GM18511 (cell line): ENCODE measurements around the gene STMP1.
"Not testable (repeated sequence)": the region's sequence is repeated elsewhere in the genome, so short reads cannot be mapped to it uniquely, and the experiment has no call there.

Experiments
- ATAC-seq: cut with Tn5 transposase; IDR thresholded peaks from one replicate; pipeline ENCODE4 v1.9.1; 2021; ENCODE audit warnings: mild to moderate bottlenecking, moderate library complexity; ENCODE audit not compliant: unreplicated experiment

The STMP1 gene

GRCh38 chr7:135662373-135663114 lies at the start of gene STMP1:
TSS of gene STMP1 (plus strand) at chr7:135662514.
- peak; percentile 93 for ATAC-seq

- no peak for ATAC-seq
These were observed 46.2 kb upstream of the STMP1 start for GRCh38 chr7:135616136-135616535.

- ATAC-seq, result no peak
These were observed 44.5 kb upstream of the STMP1 start for GRCh38 chr7:135617781-135618180.

DNA sequence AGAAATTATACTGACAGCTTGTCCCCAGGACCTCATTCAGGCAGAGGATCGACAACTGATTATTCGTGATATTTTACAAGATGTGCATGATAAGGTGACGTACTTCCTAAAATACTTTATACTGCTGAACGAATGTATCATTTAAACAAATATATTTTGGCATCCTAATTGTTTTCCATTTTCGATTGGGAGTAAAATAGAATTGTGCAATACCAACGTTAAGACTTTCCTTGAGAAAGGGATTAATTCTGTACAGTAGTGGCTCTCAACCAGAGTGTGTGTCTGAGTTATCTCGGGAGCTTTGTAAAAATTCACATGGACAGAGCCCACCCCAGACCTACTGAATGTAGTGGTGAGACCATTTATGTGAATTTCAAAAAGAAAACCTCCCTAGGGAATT lies 43.8 kb upstream of the STMP1 start:
- ATAC-seq, result no peak

DNA sequence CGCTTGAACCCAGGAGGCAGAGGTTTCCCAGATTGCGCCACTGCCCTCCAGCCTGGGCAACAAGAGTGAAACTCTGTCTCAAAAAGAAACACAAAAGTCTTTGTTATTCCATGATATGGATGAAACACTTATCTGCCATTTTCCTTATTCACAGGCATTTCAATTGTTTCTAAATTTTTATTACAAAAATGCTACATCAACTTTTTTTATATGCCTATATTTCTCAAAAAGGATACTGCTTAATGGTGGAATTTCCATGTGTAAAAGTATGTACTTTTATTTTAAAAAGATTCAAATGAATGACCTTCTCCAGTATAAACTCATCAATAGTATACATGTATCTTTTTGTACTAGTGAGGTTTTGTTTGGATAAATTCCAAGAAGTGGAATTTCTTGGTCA lies 41.9 kb upstream of the STMP1 start:
- ATAC-seq, result no peak

DNA sequence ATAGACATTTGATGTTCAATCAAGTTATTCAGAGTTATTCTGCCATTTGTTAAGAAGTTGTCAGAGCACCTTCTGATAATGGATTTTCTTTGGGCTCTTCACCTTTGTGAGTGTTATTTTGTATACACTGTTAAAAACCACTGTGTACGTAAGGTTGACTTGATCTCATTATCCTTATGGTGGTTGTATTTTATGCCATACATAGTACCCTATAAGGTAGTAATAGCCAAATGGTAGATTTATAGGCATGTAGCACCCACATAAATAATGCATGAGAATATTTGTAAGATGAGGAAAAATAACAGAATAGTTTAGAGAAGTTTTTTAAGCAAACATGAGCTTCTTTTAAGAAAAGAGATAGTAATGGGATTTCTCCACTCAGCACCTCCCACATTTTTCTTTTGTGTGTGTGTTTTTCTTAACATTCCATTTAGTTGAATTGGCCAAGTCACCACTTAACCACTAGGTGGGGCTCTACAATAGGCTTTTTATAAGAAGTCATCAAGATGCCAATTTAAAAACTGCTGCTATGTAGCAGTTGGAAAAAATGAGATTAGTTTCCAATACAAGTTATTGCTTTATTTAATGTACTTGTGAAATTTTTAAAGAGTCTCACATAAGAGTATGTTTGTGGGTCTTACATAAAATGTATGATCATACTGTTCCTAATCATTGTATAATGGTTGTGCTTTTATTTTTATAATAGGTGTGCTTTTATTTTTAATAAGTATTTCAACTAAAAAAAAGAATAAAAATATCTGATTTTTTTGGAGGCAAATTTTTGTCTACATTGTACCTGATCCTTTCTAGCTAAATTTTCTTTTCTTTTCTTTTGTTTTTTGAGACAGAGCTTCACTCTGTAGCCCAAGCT lies 41.1 kb upstream of the STMP1 start:
- ATAC-seq, result no peak

DNA sequence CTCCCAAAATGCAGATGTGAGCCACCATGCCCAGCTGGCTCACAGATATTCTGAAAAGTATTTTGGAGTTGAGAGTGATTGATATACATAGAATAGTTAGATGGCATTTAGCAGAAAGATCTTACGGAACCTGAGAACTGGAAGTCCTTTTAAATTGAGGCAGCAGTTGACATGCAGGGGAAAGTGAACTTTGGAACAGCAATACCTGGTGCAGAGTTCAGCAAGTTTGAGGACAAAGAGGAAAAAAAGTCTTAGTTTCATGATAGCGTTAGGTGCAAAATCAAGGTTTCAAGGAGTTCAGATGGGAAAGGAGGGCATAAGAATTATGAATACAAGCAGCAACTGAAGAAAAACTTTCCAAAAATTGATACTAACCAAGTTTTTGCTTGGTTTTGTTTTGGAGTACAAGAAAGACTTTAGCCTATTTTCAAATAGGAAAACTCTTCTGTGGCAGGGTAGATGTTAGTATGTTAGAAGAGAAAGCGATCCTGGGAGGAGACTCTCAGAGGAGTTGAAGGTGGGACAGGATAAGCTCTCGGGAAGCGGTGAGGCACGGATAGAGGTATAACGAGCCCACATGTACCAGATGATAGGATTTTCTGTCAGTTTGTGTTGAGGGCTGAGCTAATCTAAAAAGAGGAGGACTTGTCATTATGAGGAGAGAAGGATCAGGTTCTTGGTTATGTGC lies 28.0 kb upstream of the STMP1 start:
- ATAC-seq, result no peak

DNA sequence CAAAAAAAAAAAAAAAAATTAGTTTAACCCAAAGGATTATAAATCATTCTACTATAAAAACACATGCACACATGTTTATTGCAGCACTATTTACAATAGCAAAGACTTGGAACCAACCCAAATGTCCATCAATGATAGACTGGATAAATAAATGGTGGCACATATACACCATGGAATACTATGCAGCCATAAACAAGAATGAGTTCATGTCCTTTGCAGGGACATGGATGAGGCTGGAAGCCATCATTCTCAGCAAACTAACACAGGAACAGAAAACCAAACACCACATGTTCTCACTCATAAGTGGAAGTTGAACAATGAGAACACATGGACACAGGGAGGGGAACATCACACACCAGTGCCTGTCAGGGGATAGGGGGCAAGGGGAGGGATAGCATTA lies 22.6 kb upstream of the STMP1 start:
- ATAC-seq, result not testable (repeated sequence)

- ATAC-seq, result no peak
These were observed 18.2 kb upstream of the STMP1 start for GRCh38 chr7:135644154-135644553.

DNA sequence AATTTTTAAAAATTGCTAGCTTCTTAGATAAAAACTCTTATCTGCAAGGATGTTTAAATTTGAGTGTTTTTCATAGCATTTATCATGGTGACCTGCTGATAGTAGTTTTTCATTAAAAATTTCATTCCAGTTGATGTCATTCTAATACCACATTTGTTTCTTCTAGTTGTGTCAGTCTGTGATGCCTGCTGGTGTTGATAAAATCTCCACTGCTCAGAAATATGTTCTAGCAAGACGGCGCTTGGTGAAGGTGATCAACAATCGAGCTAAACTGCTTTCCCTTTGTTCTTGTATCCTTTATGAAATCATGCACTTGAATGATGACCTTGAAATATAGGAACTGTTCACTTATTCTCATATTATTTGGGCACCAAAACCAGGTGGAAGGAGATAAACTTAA lies 17.6 kb upstream of the STMP1 start:
- no peak for ATAC-seq

DNA sequence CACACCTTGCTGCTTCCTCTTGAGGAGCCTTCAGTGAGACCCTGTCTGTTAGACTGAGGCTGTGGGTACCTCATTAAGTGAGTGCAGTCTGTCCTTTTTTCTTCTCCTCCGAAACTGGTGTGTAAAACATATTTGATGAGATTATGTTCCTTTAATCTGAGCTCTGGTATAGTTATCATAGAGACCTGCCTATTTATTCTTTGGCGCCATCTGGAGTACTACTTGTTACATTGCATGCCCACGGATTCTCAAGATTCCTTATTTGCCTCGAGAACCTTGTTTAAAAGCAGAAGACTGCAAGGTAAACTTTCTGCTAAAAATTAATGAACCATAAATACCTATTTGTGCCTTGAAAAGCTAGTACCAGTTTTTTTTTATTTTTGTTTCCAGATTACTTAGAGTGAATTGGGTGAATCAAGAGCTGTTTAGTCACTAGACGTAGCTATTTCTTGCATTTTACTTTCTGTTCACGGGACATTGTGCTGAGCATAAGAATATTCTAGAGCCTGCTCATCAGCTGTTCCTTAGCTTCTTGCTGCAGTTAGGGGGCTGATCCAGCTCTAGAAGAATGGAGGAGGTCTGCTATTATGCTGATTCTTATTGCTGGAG lies 16.9 kb upstream of the STMP1 start:
- ATAC-seq, result no peak

DNA sequence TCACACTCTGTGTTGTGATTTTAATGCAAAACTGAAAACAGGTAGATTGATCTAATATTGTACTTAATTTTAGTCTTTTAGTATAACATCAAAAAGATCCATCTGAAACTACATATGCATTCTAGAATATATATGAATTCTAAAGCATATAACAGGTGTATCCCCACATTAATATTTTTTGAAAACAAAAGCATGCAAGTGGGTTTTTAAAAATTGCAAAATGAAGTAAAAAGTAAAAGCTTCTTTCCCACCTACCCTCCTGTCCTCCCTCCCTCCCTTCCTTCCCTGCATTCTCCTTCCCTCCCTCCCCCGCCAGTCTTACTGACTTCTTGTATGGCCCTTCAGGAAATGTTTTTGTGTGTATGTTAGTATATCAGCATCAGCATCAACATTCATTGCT lies 14.6 kb upstream of the STMP1 start:
- ATAC-seq, result no peak

DNA sequence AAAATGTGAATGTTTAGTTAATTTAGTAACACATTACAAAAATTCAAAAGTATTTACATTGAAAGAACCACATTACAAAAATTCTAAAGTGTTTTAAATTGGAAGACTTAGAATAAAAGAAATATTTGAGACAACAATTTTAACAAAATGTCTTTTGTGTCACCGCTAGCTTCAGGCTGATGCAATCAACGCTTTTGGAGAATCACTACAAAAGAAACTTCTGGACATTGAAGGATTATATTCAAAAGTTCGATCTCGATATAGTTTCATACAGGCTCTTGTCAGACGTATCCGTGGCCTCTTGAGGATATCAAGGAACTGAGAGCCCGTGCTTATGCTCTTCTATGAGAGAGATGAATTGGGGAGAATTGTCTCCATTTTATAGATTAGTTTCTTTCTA lies 14.1 kb upstream of the STMP1 start:
- ATAC-seq, result no peak

DNA sequence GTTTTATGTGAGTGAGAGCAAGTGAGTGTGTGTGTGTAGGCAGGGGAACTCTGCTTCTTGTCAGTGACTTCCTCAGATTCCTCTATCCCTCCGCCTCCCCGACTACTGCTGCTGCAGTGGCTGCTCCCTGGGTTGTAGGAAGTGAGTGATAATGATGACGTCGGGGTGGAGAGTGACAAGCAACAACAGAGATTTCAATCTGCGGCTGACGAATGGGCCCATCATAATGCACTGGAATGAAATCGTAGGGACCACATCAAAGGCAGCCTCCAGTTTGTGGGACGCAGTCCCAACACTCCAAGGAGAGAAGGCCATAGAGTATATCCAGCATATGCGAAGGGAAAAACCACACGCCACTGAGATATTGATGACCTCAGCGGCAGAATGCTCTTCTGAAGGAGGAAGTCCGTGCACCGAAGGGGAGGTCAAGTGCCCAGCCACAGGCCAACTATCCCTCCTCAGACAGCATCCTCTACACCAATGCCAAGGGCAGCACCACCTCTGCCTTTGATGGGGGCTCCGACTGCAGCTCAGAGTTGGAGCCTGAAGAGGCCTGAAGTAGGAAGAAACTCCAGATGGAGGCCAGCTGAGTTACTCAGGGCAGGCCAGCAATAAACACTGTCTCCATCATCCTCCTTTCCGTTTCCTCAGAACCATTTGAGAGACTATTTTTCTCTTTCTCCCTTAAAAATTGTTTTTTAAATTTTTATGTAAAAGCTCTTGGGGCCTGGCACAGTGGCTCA lies 11.3 kb upstream of the STMP1 start:
- no peak for ATAC-seq

DNA sequence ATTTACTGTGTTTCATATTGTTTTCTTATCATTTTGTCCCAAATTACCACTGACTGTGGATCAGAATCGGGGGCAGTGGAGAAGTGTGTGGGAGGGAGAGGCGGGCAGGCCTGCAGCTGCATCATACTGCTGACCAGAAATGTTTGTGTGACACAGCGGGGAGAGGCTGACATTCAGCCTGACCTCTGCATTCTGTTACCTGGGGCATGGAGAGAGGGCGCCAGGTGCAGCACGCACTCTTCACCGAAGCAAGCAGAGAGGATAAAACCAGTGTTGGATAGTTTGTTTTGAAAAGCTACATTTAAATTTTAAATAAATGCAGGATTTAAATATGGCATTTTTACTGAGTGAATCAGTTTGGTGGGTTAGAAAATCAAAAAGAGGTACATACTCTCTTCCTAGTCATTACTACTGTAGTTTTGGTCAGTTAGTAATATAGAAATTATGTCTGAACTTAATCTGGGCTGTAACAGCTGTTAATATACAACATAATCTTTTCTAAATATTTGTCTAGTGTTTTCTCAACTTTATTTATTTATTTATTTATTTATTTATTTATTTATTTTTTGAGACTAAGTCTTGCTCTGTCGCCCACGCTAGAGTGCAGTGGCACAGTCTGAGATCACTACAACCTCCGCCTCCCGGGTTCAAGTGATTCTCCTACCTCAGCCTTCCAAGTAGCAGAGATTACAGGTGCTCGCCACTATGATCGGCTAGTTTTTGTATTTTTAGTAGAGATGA lies 8.8 kb upstream of the STMP1 start:
- ATAC-seq, result no peak

GRCh38 chr7:135658564-135658963 lies 3.8 kb upstream of the STMP1 start:
- ATAC-seq, result no peak

DNA sequence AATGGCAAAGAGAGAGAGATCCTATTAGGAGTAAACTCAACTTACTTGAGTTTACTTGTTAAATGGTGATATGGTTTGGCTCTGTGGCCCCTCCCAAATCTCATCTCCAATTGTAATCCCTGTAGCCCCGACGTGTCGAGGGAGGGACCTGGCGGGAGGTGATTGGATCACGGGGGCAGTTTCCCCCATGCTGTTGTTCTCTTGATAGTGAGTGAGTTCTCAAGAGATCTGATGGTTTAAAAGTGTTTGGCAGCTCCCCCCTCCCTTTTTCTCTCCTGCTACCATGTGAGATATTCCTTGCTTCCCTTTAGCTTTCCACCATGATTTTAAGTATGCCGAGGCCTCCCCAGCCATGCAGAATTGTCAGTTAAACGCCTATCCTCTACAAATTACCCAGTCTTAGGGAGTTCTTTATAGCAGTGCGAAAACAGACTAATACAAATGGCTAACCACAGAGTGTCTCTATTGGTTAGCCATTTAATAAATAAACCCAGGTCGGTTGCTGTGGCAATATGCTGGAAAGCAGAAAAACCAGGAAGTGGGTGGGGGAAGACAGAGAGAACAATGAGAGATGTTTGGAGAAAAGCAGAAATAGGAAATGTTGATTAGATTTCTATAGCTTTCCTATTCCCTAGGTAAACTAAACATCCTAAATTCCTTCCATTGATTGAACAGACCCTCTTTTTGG lies 3.0 kb upstream of the STMP1 start:
- no peak for ATAC-seq

DNA sequence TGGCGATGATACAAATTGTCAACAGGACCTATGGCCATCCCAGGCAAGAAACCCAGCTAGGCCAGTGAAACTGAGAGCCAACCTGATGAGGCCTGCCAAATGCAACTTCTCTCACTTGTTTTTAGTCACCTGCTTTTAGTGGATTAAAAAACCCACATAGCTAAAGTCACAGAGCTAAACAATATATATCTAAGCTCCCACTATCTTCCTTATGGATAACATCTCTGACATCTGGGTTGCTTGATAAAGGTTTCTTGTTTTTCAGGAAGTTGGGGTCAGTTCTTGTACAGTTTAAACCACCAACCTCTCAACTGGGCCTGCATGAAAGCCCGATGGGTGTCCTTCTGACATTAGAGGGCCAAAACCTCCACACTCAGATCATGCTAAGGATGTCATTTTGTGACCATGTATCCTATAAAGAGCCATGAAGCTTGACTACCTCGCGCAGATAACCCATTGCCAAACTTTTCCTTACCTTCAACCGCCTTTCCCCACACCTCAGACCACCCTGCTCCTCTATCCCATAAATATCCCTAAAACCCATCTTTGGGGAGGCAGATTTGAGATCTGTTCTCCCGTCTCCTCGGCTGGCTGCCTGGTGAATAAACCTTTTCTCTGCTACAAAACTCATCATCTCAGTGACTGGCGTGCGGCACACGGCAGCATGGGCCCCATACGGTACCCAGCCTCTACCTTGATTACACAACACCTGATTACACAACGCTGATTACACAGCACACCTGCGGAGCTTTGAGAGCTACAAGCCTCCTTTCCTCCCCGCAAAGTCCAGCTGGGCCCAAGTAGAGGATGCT lies 797 bp upstream of the STMP1 start:
- ATAC-seq, result peak; percentile 21

- ATAC-seq, result no peak
These were observed 266 bp upstream of the STMP1 start for GRCh38 chr7:135662123-135662372.
